Left lobe of liver (tissue), 2 donors: Measurements from ENCODE around the gene OLIG3. TPM values are rescaled to one million over a fixed set of nuclear protein-coding genes. Genes with fewer than 3 reads are reported as not detected.

Experiments
- ATAC-seq: fragments of 200-7000 bp; cut with Tn5 transposase; one replicate; pipeline ENCODE4 v1.9.1; 2020; ENCODE audit warnings: mild to moderate bottlenecking, moderate library complexity
- DNase-seq: peaks from one replicate; pipeline ENCODE4 v3.0.0-alpha.2; 2020; ENCODE audit warnings: low spot score
- total RNA-seq: library from RNA; stranded (reverse); gene quantifications from one replicate; pipeline ENCODE4 v1.2.1, GENCODE V29; 2021
- donor health status: DM: no; HTN: no; CAD: no; lungs with moderate emphysema.
- donor health status: DM: no; HTN: yes; CAD: no.

OLIG3 gene
- total RNA-seq, 1 donor from 2014 or later, result not detected

DNA sequence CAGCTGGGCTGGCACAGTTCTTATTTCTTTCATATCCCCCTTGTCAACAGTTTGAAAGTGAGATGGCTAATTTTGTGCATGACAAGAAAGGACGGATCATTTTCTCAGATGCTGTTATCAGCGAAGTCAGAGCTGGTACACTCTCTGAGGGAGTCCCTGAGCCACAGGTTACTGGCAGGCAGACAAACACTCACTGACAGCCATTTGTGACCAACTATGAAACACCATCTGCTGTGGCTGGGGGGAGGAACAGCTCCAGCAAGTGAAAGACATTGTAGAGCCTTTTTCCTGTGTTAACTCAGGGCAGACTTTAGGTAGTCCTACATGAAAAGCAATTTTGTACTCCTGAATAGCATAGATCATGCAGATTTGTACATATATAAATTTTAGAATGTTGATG, 22.2 kb downstream of the OLIG3 start:
- DNase-seq, result no peak
- ATAC-seq, result no peak

DNA sequence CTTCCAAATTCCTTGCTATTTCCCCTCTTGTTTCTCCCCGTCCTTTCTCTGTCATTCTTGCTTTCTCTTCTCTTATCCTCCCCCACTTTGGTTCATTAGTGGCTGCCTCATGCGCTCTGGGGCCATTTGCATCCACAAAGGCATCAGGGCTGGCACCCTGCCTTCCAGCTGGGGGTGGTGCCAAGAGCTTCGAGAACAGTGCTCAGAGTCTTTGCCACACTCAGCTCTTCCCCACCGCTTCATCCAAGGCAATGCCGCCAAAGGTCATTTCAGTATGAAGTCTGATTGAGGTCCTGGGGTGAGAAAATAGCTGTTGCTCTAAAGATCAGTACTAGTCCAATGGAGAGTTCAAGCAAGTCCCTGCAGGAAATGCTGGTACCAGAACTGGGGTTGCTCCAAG, 22.7 kb downstream of the OLIG3 start:
- DNase-seq (no peak), ATAC-seq (no peak)

DNA sequence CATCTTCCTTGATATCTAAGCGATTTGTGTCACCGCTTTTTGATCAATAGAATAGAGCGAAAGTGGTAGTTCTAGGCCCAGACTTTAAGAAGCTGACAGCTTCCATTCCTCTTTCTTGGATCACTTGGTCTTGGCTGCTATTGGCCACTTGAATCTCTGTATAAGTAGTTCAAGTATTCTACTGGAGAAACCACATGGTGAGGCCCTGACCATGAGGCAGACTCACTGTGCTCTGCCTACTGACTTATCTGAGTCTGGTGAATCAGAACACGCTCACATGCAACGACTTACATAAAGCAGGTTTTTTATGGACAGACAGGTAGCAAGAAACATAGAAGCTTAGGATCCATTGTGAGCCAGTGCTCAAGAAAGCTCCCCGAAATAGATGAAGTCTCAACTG, 27.0 kb downstream of the OLIG3 start:
- DNase-seq (no peak), ATAC-seq (no peak)

DNA sequence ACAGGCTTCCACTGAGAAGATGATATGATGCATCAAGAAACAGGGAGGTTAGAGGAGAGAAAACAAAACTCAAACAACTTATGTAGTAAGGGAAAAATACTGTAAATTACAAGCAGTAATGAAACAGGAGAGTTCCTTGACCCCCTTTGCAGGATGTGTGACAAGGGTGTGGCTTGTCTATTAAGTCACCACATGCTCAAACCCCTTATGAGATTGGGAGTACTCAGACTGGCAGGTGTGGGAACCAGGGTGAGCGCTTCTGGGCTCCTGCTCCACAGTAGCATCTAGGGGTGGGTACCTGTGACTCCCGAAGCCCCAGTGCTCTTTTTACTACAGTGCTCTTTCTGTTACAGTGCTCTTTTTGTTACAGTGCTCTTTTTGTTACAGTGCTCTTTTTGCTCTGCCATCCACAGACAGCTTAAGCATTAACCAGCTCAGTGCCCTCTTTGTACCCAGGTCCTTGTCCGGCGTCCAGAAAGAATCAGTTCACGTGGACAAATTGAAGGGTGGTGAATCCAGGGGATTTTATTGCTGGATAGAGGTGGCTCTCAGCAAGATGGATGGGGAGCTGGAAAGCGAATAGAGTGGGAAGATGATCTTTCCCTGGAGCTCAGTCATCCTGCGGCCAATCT, 28.7 kb downstream of the OLIG3 start:
- DNase-seq (no peak), ATAC-seq (peak; percentile 87)

DNA sequence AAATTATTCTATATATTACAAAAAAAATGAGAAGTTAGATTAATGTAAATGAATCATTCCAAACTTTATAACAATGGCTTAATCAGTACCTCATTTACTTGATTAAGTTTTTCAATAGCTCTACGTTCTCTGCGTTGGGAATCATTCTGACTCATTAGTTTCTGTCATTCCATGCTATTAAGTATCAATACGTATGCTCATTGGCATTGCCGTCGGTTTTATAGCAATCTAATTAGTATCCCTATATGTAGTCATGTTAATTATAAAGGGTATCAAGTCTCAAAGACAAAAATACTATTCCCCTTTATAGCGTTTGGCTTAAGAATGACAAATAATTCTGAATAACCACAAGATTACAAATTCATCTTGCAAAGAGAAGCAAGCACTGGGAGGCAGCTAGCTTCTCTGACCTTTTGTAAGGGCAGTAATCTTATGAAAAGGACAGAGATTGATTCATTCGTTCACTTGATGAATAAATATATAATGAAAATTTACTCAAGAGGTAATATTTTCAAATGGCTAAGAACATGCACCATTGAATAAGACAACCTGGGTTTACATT, 41.8 kb downstream of the OLIG3 start:
- ATAC-seq (no peak), DNase-seq (no peak)

DNA sequence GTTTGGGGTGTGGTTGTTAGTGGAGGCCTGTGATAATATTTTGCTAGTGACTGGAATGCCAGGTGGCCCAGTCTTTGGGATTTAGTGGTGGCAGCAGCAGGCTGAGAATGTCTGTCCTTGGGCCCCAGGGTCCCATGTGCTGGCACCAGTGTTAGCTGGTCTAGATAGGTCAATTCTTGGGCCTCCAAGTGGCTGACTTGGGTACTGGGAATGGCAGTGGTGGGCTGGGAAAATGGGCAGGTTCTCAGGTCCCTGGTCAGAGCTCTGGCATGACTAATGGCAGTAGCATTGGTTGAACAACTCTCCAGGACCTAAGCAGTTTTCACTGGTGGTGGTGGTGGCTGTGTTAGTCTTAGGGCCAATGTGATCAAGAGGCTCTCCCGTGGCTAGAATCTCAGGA, 50.3 kb downstream of the OLIG3 start:
- DNase-seq, result no peak
- ATAC-seq, result no peak
